KOPT-K1 (cell line): ENCODE results near the gene AIF1L.

ENCODE experiments used
- H3K27ac ChIP-seq: fragments of 200-600 bp; sonication (generic); 2 replicates; pipeline ENCODE4 v1.5.1; 2016; ENCODE audit warnings: antibody characterized with exemption, mild to moderate bottlenecking, low read depth, low read length; ENCODE audit not compliant: poor library complexity, severe bottlenecking
- H3K36me3 ChIP-seq: fragments of 200-600 bp; sonication (generic); 2 replicates; pipeline ENCODE4 v1.5.1; 2017; ENCODE audit warnings: antibody characterized with exemption, mild to moderate bottlenecking, low read length, moderate library complexity; ENCODE audit not compliant: insufficient read depth
- H3K9me3 ChIP-seq: fragments of 200-600 bp; sonication (generic); 2 replicates; pipeline ENCODE4 v1.5.1; 2017; ENCODE audit warnings: antibody characterized with exemption, low read length, mild to moderate bottlenecking; ENCODE audit not compliant: insufficient read depth, poor library complexity, severe bottlenecking

AIF1L gene

DNA sequence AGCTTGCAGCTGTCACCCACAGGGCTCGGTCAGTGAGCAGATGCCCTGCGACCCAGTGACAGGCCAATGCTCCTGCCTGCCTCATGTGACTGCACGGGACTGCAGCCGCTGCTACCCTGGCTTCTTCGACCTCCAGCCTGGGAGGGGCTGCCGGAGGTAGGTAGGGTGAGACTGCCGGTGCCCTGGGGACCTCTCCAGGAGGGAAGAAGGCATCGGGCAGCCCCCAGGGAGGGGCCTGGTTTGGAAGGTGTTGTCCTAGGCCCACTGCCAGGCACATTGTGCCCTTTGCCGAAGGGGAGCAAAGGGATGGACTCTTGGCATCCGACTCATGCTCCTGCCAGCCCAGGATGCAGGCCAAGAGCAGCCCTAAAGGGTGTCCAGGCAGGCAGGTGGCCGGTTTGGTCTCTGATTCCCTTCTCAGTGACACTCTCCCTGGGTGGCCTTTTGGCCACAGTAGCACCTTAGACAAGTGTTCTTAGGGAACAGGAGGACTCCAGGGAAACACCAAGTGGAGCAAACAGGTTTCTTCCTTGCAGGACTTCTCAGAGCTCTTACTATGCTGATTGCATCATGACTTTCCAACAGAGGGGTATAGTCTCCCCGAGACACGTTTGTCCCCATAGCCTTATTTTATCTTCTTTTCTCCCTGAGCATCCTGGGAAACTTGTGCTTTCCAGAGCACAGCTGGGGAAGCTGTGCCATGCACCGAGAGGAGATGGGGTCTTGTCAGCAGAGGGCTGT lies 28.1 kb upstream of the AIF1L start:
- no peaks in the 10 kb centered on the region for H3K36me3 ChIP-seq
- H3K27ac ChIP-seq = no peak overlapping the region
- H3K9me3 ChIP-seq = no peaks in the 10 kb centered on the region

DNA sequence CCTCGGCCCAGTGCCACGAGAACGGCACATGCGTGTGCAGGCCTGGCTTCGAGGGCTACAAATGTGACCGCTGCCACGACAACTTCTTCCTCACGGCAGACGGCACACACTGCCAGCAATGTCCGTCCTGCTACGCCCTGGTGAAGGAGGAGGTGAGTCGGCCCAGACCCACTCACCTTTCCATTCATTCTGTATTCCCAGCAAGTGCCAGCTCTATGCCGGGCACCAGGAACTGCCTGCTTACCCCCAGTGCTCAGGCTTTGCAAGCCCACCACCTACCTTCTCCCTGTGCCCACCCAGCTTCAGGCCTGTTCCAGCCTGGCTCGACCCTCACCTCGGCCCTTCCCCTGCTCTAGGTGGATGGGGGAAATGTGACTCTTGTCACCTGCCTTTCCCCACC lies 26.6 kb upstream of the AIF1L start:
- Histone ChIP-seq H3K9me3 (no peaks in the 10 kb centered on the region), H3K36me3 (no peaks in the 10 kb centered on the region)

DNA sequence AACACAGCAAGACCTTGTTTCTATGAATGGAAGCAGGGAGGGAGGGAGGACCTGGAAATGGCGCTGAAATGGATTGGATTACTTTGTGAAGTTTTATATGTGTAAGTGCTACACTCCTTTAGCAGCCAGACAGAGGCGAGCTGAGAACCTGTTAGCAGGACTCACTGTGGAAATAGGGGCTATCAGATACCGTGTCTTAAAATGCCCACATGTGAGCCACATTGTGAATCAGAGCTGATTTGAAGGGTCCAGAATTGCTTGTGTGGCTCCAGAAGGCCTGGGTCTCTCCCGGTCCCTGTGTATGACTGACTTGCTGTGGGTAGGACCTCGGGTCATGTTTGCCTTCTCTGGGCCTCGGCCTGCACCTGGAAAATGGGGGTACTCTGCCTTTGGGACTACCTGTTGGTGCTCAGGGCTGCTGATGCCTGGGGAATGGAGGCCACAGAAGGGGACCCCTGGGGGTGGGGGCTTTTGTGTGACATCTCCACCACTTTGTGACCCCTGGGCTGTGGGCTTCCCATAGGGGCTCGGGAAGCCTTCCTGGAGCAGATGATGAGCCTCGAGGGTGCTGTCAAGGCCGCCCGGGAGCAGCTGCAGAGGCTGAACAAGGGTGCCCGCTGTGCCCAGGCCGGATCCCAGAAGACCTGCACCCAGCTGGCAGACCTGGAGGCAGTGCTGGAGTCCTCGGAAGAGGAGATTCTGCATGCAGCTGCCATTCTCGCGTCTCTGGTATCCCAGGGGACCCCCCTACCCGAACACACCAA lies 24.0 kb upstream of the AIF1L start:
- Histone ChIP-seq H3K9me3 (no peaks in the 10 kb centered on the region), H3K27ac (no peak overlapping the region), H3K36me3 (no peaks in the 10 kb centered on the region)

More for the DNA sequence above, 26.6 kb upstream of the AIF1L start:
- H3K27ac ChIP-seq = no peak overlapping the region

DNA sequence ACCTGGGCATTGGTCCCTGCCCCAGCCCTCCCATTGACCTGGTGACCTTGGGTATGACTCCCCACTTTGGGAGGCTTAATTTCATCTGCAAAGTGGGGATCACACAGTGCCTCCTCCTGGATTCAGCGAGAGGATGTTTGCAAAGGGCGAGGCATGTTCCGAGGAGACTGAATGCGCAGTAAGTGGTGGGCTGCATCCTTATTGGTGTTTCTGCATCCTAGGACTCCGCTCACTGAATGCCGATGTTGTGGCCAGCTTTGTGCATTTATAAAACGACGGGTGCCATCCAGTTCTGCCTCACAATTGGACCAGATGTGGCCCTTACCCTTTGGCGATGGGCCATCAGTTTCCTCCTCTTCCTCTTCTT lies 23.5 kb upstream of the AIF1L start:
- Histone ChIP-seq H3K27ac (no peak overlapping the region), H3K36me3 (no peaks in the 10 kb centered on the region), H3K9me3 (no peaks in the 10 kb centered on the region)

DNA sequence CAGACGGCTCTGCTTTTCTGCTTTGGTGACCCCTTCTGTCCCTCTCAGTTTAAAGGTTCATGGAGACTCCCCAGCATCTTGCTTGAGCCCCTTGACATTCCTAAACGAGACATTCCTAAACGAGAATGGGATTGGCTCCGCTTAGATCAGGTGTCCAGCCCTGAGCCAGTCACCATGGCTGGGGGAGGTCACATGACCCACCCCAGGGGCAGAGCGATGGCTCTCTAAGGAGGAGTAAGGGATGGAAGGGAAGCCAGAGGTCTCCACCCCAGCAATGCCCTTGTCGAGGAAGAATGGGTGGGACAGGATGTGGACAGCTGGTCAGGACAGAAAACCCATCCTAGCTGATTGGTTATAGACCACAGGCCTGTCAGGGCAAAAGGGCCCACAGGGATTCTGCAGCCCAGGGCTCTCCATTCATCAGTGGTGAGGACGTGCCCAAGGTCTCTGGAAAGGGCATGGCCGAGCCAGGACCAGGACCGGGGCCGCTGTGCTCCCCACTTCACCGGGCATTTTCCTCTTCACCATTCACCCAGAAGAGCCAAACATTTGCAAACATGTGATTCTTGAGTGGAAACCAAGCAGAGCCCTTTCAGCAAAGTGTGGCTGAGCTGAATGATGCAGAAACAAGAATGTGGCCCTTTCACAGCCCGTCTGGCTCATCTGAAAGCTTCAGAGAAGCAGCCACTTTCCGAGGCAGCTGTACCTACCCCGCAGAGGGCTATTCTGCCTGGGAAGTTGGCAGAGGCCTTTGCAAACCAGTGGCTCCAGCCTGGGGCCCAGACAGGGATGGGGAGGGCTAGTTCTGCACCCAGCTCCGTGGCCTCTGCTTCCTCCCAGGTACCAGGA lies 19.8 kb upstream of the AIF1L start:
- H3K27ac ChIP-seq = no peak overlapping the region
- no peaks in the 10 kb centered on the region for H3K36me3 ChIP-seq
- H3K9me3 ChIP-seq = no peaks in the 10 kb centered on the region

DNA sequence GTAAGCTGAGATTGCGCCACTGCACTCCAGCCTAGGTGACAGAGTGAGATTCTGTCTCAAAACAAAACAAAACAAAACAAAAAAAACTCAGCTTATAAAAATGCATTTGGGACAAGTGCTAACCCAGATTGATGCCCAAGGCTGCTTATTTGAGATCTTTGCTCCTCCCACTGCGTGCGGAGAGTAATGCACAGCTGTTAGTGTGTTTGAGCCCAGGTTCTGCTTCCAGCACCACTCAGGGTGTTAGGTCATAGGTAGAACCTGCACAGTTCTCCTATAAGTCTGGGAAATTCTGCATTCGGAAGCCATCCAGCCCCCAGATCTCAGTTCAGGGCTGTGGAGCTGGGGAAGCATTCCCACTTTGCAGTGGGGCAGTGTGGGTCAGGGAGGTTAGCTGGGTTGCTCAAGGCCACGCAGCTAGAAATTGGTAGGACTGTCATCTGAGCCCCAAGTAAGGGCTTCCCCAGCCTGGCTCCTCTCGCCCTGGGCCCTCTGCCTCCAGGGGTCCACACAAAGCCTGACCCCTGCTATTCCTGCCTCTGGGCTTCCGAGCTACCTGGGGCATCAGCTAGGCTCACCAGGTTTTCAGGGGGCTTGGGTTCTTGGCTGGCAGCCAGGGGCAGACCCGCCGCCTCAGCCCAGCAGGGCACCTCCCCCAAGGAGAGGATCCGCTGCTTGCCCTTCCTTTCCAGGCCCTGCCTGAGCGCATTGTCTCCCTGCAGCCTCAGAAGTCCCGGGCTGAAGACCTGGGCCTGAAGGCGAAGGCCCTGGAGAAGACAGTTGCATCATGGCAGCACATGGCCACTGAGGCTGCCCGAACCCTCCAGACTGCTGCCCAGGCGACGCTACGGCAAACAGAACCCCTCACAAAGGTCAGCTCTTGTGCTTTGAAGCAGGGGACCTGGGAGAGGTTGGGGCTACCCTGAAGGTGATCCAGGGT lies 17.6 kb upstream of the AIF1L start:
- Histone ChIP-seq H3K9me3 (no peaks in the 10 kb centered on the region), H3K36me3 (no peaks in the 10 kb centered on the region), H3K27ac (no peak overlapping the region)

DNA sequence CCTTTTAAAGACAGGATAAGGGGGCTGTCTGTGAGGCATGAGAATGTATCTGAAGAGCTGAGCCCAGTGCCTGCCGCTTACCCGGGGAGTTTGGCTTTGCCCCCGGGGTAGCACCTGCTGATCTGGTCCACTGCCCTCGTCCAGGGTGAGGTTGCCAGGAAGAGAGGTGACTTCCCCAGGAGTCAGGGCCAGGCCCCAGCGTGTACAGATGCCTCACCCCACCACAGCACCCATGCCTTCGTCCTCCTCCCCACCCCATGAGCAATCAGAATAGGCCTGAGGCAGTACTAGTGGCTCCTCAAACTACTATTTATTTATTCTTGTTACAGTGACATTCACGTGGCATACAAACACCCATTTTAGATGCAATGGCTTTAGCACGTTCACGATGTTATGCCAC lies 15.7 kb upstream of the AIF1L start:
- Histone ChIP-seq H3K36me3 (no peaks in the 10 kb centered on the region), H3K27ac (no peak overlapping the region), H3K9me3 (no peaks in the 10 kb centered on the region)

DNA sequence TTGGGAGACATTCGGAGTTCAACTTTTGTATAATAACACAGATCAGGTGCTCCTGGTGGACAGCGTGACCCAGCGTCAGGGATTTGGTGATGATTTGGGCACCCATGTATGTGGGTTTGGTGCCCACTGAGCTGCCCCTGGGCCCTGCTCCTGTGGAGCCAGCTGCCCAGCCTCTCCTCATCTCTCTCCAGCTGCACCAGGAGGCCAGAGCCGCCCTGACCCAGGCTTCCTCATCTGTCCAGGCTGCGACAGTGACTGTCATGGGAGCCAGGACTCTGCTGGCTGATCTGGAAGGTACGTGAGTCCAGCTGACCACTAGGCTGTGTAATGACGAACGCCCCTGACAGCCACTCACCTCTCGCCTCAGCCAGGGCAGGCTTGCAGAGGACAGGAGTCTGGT lies 14.5 kb upstream of the AIF1L start:
- no peak overlapping the region for H3K27ac ChIP-seq
- no peaks in the 10 kb centered on the region for H3K9me3 ChIP-seq
- H3K36me3 ChIP-seq = no peaks in the 10 kb centered on the region

DNA sequence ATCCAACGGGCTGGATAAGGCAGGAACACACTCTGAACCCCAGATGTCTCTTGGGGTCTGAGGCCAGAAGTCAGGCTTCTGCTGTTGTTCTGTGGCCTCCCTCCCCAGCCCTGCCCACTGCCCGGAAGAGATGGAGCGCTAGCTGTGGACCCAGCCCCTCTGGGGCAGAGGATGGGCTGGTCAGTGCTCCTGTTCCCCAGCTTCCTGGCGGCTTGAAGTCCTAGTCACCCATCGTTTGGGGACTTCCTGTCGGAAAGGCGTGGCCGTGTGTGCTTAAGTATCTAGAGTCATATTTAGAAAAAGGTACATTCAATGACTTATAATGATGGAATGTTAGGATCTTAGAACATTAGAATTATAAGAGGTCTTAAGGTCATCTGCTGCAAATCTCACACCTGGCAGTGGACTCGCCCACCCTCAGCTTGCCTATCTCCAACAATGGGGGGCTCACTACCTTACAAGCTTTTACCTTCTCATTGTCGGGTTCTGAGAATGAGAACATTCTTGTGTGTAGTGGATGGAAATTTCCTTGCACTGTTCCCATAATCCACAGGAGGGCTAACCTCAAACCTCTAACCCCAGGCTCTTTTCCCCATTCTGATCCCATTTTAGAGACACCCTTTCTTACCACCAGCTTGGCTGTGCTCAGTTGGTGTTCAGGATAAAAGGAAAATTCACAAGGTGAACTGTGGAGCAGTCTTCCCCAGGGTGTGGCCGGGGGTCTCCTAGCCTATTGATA lies 13.4 kb upstream of the AIF1L start:
- no peak overlapping the region for H3K27ac ChIP-seq
- H3K9me3 ChIP-seq = no peaks in the 10 kb centered on the region

DNA sequence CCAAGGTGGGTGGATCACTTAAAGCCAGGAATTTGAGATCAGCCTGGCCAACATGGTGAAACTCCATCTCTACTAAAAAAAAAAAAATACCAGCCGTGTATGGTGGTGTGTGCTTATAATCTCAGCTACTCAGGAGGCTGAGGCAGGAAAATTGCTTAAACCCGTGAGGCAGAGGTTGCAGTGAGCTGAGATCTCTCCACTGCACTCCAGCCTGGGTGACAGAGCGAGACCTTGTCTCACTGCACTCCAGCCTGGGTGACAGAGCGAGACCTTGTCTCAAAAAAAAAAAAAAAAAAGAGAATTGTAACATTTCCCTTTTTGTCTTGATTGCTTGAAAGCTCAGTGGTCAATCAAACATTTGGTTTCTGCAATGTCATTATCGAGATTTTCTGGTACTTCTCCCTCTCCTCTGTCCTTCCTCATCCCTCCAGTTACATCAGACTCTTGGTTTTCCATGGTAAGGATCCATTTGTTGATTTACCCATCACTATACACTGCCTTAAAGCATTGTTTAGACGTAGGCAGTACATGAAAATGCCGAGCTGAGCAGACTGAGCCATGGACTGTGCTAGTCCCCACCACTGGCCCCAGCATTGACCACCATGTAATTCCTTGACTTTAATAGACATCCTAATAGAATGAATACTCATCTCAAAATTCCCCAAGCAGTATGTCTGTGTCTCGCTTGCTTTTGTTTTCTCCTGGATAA lies 11.5 kb upstream of the AIF1L start:
- no peaks in the 10 kb centered on the region for H3K9me3 ChIP-seq
- H3K27ac ChIP-seq = no peak overlapping the region
- no peaks in the 10 kb centered on the region for H3K36me3 ChIP-seq

More for the DNA sequence above, 13.4 kb upstream of the AIF1L start:
- no peaks in the 10 kb centered on the region for H3K36me3 ChIP-seq

DNA sequence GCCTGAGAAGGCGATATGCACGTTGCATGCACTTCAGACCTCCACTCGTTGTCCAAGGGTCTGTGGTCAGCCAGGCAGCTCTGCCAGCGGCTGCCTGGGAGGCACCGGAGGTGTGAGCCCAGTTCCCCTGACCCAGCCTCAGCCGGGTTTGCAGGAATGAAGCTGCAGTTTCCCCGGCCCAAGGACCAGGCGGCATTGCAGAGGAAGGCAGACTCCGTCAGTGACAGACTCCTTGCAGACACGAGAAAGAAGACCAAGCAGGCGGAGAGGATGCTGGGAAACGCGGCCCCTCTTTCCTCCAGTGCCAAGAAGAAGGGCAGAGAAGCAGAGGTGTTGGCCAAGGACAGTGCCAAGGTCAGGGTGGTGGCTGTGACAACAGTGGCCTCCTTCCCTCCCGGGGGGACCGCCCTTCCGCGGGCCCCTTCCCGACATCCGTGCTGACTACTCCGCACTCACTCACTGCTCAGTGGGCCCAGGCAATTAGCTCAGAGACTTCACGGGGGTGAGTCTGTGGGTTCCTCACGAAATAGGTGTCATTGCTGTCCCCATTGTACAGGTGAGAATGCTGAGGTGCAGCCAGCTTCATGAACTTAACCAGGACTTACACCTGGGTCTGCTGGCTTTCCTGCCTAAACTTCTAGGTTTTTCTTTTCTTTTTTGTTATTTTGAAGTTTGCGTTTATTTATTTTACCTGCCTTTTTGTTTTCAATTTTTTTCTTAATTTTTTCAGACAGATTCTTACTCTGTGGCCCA lies 10.8 kb upstream of the AIF1L start:
- no peaks in the 10 kb centered on the region for H3K9me3 ChIP-seq
- no peak overlapping the region for H3K27ac ChIP-seq
- H3K36me3 ChIP-seq = no peaks in the 10 kb centered on the region

DNA sequence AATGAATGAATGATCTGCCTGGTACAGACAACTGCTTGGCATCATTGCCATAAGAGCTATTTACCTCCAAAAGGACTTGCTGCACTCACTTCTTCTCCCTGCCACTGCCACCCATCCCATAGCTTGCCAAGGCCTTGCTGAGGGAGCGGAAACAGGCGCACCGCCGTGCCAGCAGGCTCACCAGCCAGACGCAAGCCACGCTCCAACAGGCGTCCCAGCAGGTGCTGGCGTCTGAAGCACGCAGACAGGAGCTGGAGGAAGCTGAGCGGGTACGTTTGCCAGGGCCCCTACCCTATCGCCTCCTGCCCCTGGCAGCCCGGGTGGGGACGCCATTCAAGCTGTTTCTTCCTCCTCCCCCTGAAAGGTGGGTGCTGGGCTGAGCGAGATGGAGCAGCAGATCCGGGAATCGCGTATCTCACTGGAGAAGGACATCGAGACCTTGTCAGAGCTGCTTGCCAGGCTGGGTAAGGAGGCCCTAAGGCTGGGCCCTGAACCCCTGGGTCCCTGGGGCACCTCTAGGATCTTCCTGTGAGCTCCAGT lies 8.9 kb upstream of the AIF1L start:
- Histone ChIP-seq H3K27ac (no peak overlapping the region), H3K36me3 (no peaks in the 10 kb centered on the region), H3K9me3 (no peaks in the 10 kb centered on the region)
